ENCODE data around the gene RPL36AL.

DNA sequence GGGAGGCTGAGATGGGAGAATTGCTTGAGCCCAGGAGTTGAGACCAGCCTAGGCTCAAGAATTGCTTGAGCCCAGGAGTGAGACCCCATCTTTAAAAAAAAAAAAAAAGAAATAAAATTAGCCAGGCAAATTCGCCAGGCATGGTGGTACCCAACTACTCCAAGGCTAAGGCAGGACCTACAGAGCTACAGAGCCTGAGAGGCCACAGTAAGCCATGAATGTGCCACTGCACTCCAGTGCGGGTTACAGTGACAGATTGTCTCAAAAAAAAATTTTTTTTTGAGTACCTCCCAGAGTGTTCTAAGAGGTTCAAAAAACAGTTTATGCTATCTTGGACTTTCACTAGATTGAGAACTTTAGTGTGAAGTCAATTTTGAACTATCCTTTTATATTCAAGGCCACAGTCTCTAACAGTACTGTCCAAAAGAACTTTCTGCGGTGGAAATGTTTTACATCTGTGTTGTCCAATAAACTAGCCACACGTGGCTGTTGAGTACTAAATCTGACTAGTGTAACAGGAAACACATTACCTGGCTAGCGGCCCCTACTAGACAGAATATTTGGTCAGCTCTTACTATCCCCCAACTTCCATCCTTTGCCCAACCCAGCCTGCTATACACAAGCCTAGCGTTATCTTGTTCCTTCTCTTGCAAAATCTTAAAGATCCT lies 2.4 kb downstream of the RPL36AL start:
- TF ChIP-seq, protein P1, sequence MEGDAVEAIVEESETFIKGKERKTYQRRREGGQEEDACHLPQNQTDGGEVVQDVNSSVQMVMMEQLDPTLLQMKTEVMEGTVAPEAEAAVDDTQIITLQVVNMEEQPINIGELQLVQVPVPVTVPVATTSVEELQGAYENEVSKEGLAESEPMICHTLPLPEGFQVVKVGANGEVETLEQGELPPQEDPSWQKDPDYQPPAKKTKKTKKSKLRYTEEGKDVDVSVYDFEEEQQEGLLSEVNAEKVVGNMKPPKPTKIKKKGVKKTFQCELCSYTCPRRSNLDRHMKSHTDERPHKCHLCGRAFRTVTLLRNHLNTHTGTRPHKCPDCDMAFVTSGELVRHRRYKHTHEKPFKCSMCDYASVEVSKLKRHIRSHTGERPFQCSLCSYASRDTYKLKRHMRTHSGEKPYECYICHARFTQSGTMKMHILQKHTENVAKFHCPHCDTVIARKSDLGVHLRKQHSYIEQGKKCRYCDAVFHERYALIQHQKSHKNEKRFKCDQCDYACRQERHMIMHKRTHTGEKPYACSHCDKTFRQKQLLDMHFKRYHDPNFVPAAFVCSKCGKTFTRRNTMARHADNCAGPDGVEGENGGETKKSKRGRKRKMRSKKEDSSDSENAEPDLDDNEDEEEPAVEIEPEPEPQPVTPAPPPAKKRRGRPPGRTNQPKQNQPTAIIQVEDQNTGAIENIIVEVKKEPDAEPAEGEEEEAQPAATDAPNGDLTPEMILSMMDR (IDR thresholded peaks at IDR 0.05): no peak
- no peak for TF ChIP-seq EP300 (IDR thresholded peaks at IDR 0.05)
